Measurements from ENCODE around the gene NMT1. TPM values are rescaled to one million over a fixed set of nuclear protein-coding genes. Genes with fewer than 3 reads are reported as not detected.

NMT1 gene
- polyA plus RNA-seq, 1 of the 3 experiments (the other 2 are of a cell fraction), result 30.1 TPM

GRCh38 chr17:45147581-45148182 is 86.6 kb downstream of the NMT1 start (continued):
- TF ChIP-seq MXI1 (IDR thresholded peaks at IDR 0.05; ENCODE audit: low read depth, low read length), result peak; percentile 70; the same call in 1 of the 2 replicates
- TF ChIP-seq TAF1 (IDR thresholded peaks at IDR 0.05; ENCODE audit: borderline replicate concordance, low read depth, low read length), result peak; percentile 78
- TF ChIP-seq SIN3A (IDR thresholded peaks at IDR 0.05; ENCODE audit: borderline replicate concordance, low read depth, low read length), result 0 out of 2 replicates have a peak, but pooled peaks have one; percentile 54
- no peak for TF ChIP-seq SMC3 (IDR thresholded peaks at IDR 0.05; ENCODE audit: low read depth, low read length)
- TF ChIP-seq TEAD4 (IDR thresholded peaks at IDR 0.05; ENCODE audit: borderline replicate concordance, insufficient read depth), result no peak
- TF ChIP-seq YY1 (IDR thresholded peaks at IDR 0.05; ENCODE audit: low read depth), result no peak; the same call in 1 of the 2 replicates
- no peak; the same call in 1 of the 2 replicates for TF ChIP-seq RFX5 (IDR thresholded peaks at IDR 0.05; ENCODE audit: low read length)
- TF ChIP-seq EZH2phosphoT487 (IDR thresholded peaks at IDR 0.05; ENCODE audit: borderline replicate concordance, low read depth), result no peak
- TF ChIP-seq ELF1 (IDR thresholded peaks at IDR 0.05), result no peak
- TF ChIP-seq, protein P1, sequence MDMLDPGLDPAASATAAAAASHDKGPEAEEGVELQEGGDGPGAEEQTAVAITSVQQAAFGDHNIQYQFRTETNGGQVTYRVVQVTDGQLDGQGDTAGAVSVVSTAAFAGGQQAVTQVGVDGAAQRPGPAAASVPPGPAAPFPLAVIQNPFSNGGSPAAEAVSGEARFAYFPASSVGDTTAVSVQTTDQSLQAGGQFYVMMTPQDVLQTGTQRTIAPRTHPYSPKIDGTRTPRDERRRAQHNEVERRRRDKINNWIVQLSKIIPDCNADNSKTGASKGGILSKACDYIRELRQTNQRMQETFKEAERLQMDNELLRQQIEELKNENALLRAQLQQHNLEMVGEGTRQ (IDR thresholded peaks at IDR 0.05; ENCODE audit: borderline replicate concordance, low read depth, low read length), result no peak
- no peak for TF ChIP-seq NFIC (IDR thresholded peaks at IDR 0.05; ENCODE audit: borderline replicate concordance)

- Histone ChIP-seq H3K4me1 (ENCODE audit: control insufficient read depth in 1 of 2, insufficient read depth in 2 of 2, low read depth in 1 of 2, low read length in 1 of 2) (peaks cover 17 to 25% of the 10 kb centered on the region in 2 experiments; a peak in 3 of 4 replicates), H3K27me3 (ENCODE audit: insufficient read depth) (no peaks in the 10 kb centered on the region), H3K4me2 (peak within 1 kb of the TSS; percentile 98), H3K4me3 (ENCODE audit: low read depth in 2 of 2, low read length in 1 of 2) (peak within 1 kb of the TSS; percentile 85 to 99), H4K20me1 (ENCODE audit: insufficient read depth) (peaks cover 28% of the 10 kb centered on the region), H3K9ac (peak within 1 kb of the TSS; percentile 99), H3K36me3 (replicated peaks in 1 of 2; ENCODE audit: control insufficient read depth in 1 of 2, insufficient read depth in 2 of 2, low read length in 1 of 2) (peaks cover 0 to 15% of the 10 kb centered on the region in 2 experiments), H2AFZ (ENCODE audit: low read depth) (peak within 1 kb of the TSS; percentile 89), H3K9me2 (no peaks in the 10 kb centered on the region), H3K27ac (ENCODE audit: low read depth in 2 of 2, low read length in 1 of 2) (peak within 1 kb of the TSS; percentile 99 to 100), H3F3A (replicated peaks; ENCODE audit: insufficient read depth) (peaks cover 56% of the 10 kb centered on the region), H3K9me3 (no peaks in the 10 kb centered on the region), H3K79me2 (ENCODE audit: insufficient read depth) (peaks cover 56% of the 10 kb centered on the region)
- ChIA-PET POLR2A (interaction anchor here (0.6 to 6.1 kb wide), 33 partner anchors 11 to 645 kb away, joined by 3 to 210 read pairs (median 4); partner anchors contain the start of genes ACBD4, FMNL1, HEXIM2 and NMT1), CTCF (interaction anchor here (0.7 to 10.6 kb wide), 34 partner anchors 9 to 374 kb away, joined by 3 to 209 read pairs (median 4); partner anchors contain the start of genes ACBD4, HEXIM2, MAP3K14 and PLCD3)
- peak; percentile 94 for DNase-seq
- 1% methylated on average over 58 of the region's 58 CpGs for WGBS (ENCODE audit: low lambda C conversion rate)
- TF ChIP-seq REST (IDR thresholded peaks at IDR 0.05; ENCODE audit: low read depth, low read length) (peak; percentile 83), FOXM1 (IDR thresholded peaks at IDR 0.05; ENCODE audit: low read depth) (no peak), RCOR1 (IDR thresholded peaks at IDR 0.05; ENCODE audit: low read length) (peak; percentile 68; the same call in 1 of the 2 replicates), RAD21 (IDR thresholded peaks at IDR 0.05; ENCODE audit: low read length) (no peak), POLR2AphosphoS5 (IDR thresholded peaks at IDR 0.05; ENCODE audit: low read depth, low read length) (peak; percentile 100), TAF1 (IDR thresholded peaks at IDR 0.05; ENCODE audit: borderline replicate concordance, low read depth, low read length) (peak; percentile 99), FOXJ3 (CRISPR knock-in tag; IDR thresholded peaks at IDR 0.05) (no peak), NFIC (IDR thresholded peaks at IDR 0.05; ENCODE audit: borderline replicate concordance) (0 out of 2 replicates have a peak, but pooled peaks have one; percentile 5), GATA2 (CRISPR knock-in tag; IDR thresholded peaks at IDR 0.05) (no peak), YY1 (IDR thresholded peaks at IDR 0.05; ENCODE audit: low read depth) (no peak; the same call in 1 of the 2 replicates), JUND (IDR thresholded peaks at IDR 0.05) (no peak), FOSL2 (IDR thresholded peaks at IDR 0.05; ENCODE audit: borderline replicate concordance, low read depth) (no peak)
- TF ChIP-seq, protein P1 (IDR thresholded peaks at IDR 0.05; ENCODE audit: borderline replicate concordance, low read depth, low read length), result no peak
- TF ChIP-seq, protein P2, sequence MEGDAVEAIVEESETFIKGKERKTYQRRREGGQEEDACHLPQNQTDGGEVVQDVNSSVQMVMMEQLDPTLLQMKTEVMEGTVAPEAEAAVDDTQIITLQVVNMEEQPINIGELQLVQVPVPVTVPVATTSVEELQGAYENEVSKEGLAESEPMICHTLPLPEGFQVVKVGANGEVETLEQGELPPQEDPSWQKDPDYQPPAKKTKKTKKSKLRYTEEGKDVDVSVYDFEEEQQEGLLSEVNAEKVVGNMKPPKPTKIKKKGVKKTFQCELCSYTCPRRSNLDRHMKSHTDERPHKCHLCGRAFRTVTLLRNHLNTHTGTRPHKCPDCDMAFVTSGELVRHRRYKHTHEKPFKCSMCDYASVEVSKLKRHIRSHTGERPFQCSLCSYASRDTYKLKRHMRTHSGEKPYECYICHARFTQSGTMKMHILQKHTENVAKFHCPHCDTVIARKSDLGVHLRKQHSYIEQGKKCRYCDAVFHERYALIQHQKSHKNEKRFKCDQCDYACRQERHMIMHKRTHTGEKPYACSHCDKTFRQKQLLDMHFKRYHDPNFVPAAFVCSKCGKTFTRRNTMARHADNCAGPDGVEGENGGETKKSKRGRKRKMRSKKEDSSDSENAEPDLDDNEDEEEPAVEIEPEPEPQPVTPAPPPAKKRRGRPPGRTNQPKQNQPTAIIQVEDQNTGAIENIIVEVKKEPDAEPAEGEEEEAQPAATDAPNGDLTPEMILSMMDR (IDR thresholded peaks at IDR 0.05), result no peak
Observed at GRCh38 chr17:45148183-45149036, 87.3 kb downstream of the NMT1 start, which contains the start of gene HEXIM1. Gene HEXIM1 (plus strand): TSS chr17:45148475. CDS start chr17:45149191, 716 bp downstream.

All from SK-N-SH (cell line).